ENCODE measurements around the gene IFT22. TPM values are rescaled to one million over a fixed set of nuclear protein-coding genes. Genes with fewer than 3 reads are reported as not detected.
"Not testable (repeated sequence)": the region's sequence is repeated elsewhere in the genome, so short reads cannot be mapped to it uniquely, and the experiment has no call there.

IFT22 gene
- total RNA-seq, 4 donors from 2014 or later = 18.0 to 25.9 (median 20.6) TPM

GRCh38 chr7:101357433-101357832, 35.8 kb upstream of the IFT22 start:
- H3K9me3 ChIP-seq = no peaks in the 10 kb centered on the region
- DNase-seq (ENCODE audit: low spot score in 2 of 2) = no peak
- 45 to 50% methylated on average over 7 of the region's 7 CpGs for WGBS, 2 donors
- peaks cover 0 to 17% of the 10 kb centered on the region in 2 donors for H3K27me3 ChIP-seq
- H3K4me3 ChIP-seq = no peak overlapping the region
- no peaks in the 10 kb centered on the region for H3K36me3 ChIP-seq
- no peak overlapping the region for H3K27ac ChIP-seq
- peaks cover 0 to 1% (median 0%) of the 10 kb centered on the region in 4 donors for H3K4me1 ChIP-seq
- TF ChIP-seq CTCF (IDR thresholded peaks at IDR 0.05) = no peak
- TF ChIP-seq POLR2A (IDR thresholded peaks at IDR 0.05) = no peak
- no peak for TF ChIP-seq EP300 (IDR thresholded peaks at IDR 0.05)

GRCh38 chr7:101352920-101353308, 31.3 kb upstream of the IFT22 start:
- H3K4me3 ChIP-seq = no peak overlapping the region
- TF ChIP-seq POLR2A (IDR thresholded peaks at IDR 0.05) (no peak), EP300 (IDR thresholded peaks at IDR 0.05) (no peak), CTCF (IDR thresholded peaks at IDR 0.05) (no peak)
- no peak for DNase-seq (ENCODE audit: low spot score in 2 of 2)
- no peaks in the 10 kb centered on the region for H3K9me3 ChIP-seq
- no peaks in the 10 kb centered on the region for H3K36me3 ChIP-seq
- WGBS, 2 donors = 63 to 86% methylated on average over 2 of the region's 2 CpGs
- no peak overlapping the region for H3K27ac ChIP-seq
- H3K4me1 ChIP-seq = no peaks in the 10 kb centered on the region
- peaks cover 0 to 11% of the 10 kb centered on the region in 2 donors for H3K27me3 ChIP-seq

GRCh38 chr7:101349300-101349699, 27.7 kb upstream of the IFT22 start:
- peaks cover 0 to 11% of the 10 kb centered on the region in 2 donors for H3K27me3 ChIP-seq
- DNase-seq (ENCODE audit: low spot score in 2 of 2); H3K36me3 ChIP-seq; H3K4me1 ChIP-seq; H3K4me3 ChIP-seq; H3K27ac ChIP-seq; H3K9me3 ChIP-seq: not testable (repeated sequence)
- 79 to 84% methylated on average over 12 of the region's 12 CpGs for WGBS, 2 donors

GRCh38 chr7:101348456-101349067, 26.9 kb upstream of the IFT22 start:
- 91 to 93% methylated on average over 10 to 16 of the region's 32 CpGs for WGBS, 2 donors
- H3K27me3 ChIP-seq; H3K36me3 ChIP-seq; DNase-seq (ENCODE audit: low spot score in 2 of 2); H3K4me3 ChIP-seq; H3K27ac ChIP-seq; H3K9me3 ChIP-seq; H3K4me1 ChIP-seq: not testable (repeated sequence)

- TF ChIP-seq EP300 (IDR thresholded peaks at IDR 0.05) (no peak), CTCF (IDR thresholded peaks at IDR 0.05) (no peak), POLR2A (IDR thresholded peaks at IDR 0.05) (no peak)
- 86 to 96% methylated on average over 15 of the region's 15 CpGs for WGBS, 2 donors
These were observed 25.9 kb upstream of the IFT22 start for GRCh38 chr7:101347477-101347876.

GRCh38 chr7:101342892-101343291, 21.3 kb upstream of the IFT22 start:
- DNase-seq (ENCODE audit: low spot score in 2 of 2) = no peak
- no peak overlapping the region for H3K27ac ChIP-seq
- no peak overlapping the region for H3K4me3 ChIP-seq
- H3K9me3 ChIP-seq = no peaks in the 10 kb centered on the region
- no peaks in the 10 kb centered on the region for H3K27me3 ChIP-seq
- H3K36me3 ChIP-seq = no peaks in the 10 kb centered on the region
- TF ChIP-seq CTCF (IDR thresholded peaks at IDR 0.05) (no peak), POLR2A (IDR thresholded peaks at IDR 0.05) (no peak), EP300 (IDR thresholded peaks at IDR 0.05) (no peak)
- WGBS, 2 donors = 61 to 74% methylated on average over 7 of the region's 7 CpGs
- no peaks in the 10 kb centered on the region for H3K4me1 ChIP-seq

More at GRCh38 chr7:101347477-101347876, 25.9 kb upstream of the IFT22 start:
- Histone ChIP-seq H3K4me3 (no peak overlapping the region), H3K9me3 (no peaks in the 10 kb centered on the region), H3K27me3 (peaks cover 0 to 8% of the 10 kb centered on the region in 2 donors), H3K27ac (no peak overlapping the region), H3K4me1 (no peaks in the 10 kb centered on the region), H3K36me3 (no peaks in the 10 kb centered on the region)
- DNase-seq (ENCODE audit: low spot score in 2 of 2) = no peak
